ENCODE data around the gene GFRA1.

Gene GFRA1

DNA sequence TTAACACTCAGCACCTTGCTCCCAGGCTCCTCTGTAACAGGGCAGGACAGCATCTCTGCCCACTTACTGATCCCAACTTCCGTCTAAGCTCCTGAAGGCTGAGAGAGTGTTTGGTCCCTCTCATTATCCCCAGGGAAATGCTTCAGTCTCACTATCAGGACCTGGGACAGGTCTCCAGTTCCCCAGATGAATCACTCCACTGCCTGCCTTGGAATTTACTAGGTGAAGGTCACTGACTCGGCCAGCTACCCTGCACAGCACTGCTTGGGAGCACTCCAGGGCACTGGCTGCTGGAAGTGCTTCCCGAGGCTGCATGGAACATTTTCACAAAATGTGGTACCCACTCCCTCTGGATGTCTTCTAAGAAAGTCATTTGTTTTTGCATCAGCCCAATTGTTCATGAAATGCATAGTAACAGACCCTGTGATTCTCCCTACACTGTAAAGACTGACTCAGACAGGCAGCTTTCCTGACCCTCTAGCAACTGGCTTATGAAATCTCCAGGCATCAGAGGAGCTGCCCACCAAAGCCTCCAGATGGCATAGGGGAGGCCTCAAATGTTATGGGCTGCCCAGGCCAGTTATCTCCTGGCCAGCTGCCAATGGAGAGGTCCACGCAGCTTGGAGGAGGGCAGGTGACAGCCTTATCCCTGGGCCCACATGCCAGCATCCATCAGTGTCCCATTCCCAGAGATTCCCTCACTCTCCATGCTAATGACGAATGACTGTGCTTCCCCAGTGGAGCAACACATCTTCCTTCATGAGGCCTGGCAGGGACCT, 89.1 kb downstream of the GFRA1 start:
- Histone ChIP-seq H3K27ac (no peak overlapping the region), H3K79me2 (ENCODE audit: insufficient read depth, low read depth) (no peaks in the 10 kb centered on the region), H3K4me1 (ENCODE audit: low read depth, poor library complexity, severe bottlenecking) (no peaks in the 10 kb centered on the region), H3K36me3 (ENCODE audit: insufficient read depth) (no peaks in the 10 kb centered on the region), H2AFZ (ENCODE audit: low read depth) (no peak overlapping the region), H4K20me1 (ENCODE audit: insufficient read depth) (no peaks in the 10 kb centered on the region), H3K9ac (no peak overlapping the region), H3K4me3 (IDR thresholded peaks at IDR 0.05; ENCODE audit: insufficient read depth, low read depth, low read length) (no peak overlapping the region), H3K4me2 (no peak overlapping the region), H3K27me3 (ENCODE audit: insufficient read depth, low read depth) (no peaks in the 10 kb centered on the region)
- TF ChIP-seq, protein P1, sequence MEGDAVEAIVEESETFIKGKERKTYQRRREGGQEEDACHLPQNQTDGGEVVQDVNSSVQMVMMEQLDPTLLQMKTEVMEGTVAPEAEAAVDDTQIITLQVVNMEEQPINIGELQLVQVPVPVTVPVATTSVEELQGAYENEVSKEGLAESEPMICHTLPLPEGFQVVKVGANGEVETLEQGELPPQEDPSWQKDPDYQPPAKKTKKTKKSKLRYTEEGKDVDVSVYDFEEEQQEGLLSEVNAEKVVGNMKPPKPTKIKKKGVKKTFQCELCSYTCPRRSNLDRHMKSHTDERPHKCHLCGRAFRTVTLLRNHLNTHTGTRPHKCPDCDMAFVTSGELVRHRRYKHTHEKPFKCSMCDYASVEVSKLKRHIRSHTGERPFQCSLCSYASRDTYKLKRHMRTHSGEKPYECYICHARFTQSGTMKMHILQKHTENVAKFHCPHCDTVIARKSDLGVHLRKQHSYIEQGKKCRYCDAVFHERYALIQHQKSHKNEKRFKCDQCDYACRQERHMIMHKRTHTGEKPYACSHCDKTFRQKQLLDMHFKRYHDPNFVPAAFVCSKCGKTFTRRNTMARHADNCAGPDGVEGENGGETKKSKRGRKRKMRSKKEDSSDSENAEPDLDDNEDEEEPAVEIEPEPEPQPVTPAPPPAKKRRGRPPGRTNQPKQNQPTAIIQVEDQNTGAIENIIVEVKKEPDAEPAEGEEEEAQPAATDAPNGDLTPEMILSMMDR (conservative IDR thresholded peaks at IDR 0.05; ENCODE audit: low read depth, low read length): no peak

DNA sequence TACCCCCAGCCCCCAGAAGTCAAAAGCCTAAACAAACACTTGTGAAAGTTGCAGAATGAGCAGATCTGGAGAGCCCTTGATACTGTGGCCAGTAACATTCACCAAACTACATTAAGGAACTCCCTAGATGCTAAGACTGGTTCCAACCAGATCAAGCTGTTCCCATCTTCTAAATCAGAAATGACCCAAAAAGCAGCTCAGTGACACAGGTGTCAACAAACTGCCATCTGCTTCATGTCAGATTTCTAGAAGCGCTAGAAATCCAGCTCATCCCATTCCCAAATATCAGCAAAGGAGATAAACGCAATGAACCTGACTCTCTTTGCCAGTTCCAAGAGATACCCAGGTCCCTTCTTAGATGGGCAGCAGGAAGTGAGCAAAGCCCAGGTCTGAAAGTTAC, 90.6 kb downstream of the GFRA1 start:
- Histone ChIP-seq H3K4me2 (no peak overlapping the region), H3K27me3 (ENCODE audit: insufficient read depth, low read depth) (no peaks in the 10 kb centered on the region), H3K4me3 (IDR thresholded peaks at IDR 0.05; ENCODE audit: insufficient read depth, low read depth, low read length) (no peak overlapping the region), H3K79me2 (ENCODE audit: insufficient read depth, low read depth) (no peaks in the 10 kb centered on the region), H3K9ac (no peak overlapping the region), H3K36me3 (ENCODE audit: insufficient read depth) (no peaks in the 10 kb centered on the region), H2AFZ (ENCODE audit: low read depth) (no peak overlapping the region), H3K4me1 (ENCODE audit: low read depth, poor library complexity, severe bottlenecking) (no peaks in the 10 kb centered on the region), H3K27ac (no peak overlapping the region), H4K20me1 (ENCODE audit: insufficient read depth) (no peaks in the 10 kb centered on the region)
- TF ChIP-seq, protein P1 (conservative IDR thresholded peaks at IDR 0.05; ENCODE audit: low read depth, low read length): no peak

DNA sequence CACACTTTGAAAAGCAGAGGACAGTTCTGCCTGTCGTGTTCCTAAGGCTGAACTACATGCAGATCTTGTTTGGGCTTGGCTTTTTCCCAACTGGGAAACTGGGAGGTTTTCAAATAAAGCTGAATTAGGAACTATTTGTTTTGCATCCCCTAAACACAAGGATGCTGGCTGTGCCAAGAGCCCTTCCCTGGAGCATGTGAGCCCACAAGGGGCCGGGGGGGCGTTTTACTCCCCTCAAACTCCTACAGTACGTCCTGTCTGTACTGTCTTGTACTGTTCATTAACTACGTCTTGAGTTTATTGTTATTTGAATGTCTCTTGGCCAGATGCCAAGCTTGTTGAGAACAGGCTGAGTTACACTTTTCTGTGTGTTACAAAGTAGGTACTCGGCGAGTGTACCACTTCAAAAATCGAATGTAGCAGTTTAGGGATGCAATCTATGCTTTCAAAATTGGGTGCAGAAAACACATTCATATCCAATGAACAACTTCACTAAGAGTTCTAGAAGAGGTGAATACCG, 94.9 kb downstream of the GFRA1 start:
- no peak overlapping the region for H3K9ac ChIP-seq
- no peaks in the 10 kb centered on the region for H3K27me3 ChIP-seq (ENCODE audit: insufficient read depth, low read depth)
- no peaks in the 10 kb centered on the region for H3K36me3 ChIP-seq (ENCODE audit: insufficient read depth)

DNA sequence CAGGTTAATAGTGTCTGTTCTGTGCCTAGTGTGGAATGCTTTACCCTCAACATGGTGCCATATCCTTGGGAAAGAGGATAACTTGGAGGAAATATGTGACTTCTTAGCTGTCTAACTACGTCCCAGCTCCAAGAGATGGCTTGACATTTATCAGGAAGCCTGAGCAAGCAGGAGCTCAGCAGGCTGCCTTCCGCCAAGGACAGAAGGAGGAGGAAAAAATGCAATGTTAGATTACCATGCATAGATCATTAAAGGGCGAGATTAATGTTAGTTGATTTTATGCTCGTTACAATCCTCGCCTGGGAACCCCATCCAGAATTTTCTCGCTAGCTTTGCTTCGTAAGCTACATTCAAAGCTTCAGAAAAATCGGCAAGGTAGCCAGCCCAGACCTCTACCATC, 97.8 kb downstream of the GFRA1 start:
- no peak overlapping the region for H3K4me2 ChIP-seq
- H3K9ac ChIP-seq: no peak overlapping the region
- no peaks in the 10 kb centered on the region for H3K27me3 ChIP-seq (ENCODE audit: insufficient read depth, low read depth)
- no peaks in the 10 kb centered on the region for H3K79me2 ChIP-seq (ENCODE audit: insufficient read depth, low read depth)
- no peaks in the 10 kb centered on the region for H4K20me1 ChIP-seq (ENCODE audit: insufficient read depth)
- no peak overlapping the region for H3K4me3 ChIP-seq (IDR thresholded peaks at IDR 0.05; ENCODE audit: insufficient read depth, low read depth, low read length)
- H3K36me3 ChIP-seq (ENCODE audit: insufficient read depth): no peaks in the 10 kb centered on the region
- H2AFZ ChIP-seq (ENCODE audit: low read depth): no peak overlapping the region
- H3K27ac ChIP-seq: no peak overlapping the region
- TF ChIP-seq, protein P1 (conservative IDR thresholded peaks at IDR 0.05; ENCODE audit: low read depth, low read length): no peak
- no peaks in the 10 kb centered on the region for H3K4me1 ChIP-seq (ENCODE audit: low read depth, poor library complexity, severe bottlenecking)

More for the DNA sequence above, 94.9 kb downstream of the GFRA1 start:
- TF ChIP-seq, protein P1 (conservative IDR thresholded peaks at IDR 0.05; ENCODE audit: low read depth, low read length): no peak
- H4K20me1 ChIP-seq (ENCODE audit: insufficient read depth): no peaks in the 10 kb centered on the region
- no peak overlapping the region for H3K27ac ChIP-seq
- no peaks in the 10 kb centered on the region for H3K79me2 ChIP-seq (ENCODE audit: insufficient read depth, low read depth)
- no peak overlapping the region for H2AFZ ChIP-seq (ENCODE audit: low read depth)
- no peaks in the 10 kb centered on the region for H3K4me1 ChIP-seq (ENCODE audit: low read depth, poor library complexity, severe bottlenecking)
- no peak overlapping the region for H3K4me3 ChIP-seq (IDR thresholded peaks at IDR 0.05; ENCODE audit: insufficient read depth, low read depth, low read length)
- no peak overlapping the region for H3K4me2 ChIP-seq

Measured in KMS-11 (cell line).